Measurements from ENCODE around the gene PPP3R2.

PPP3R2 gene

DNA sequence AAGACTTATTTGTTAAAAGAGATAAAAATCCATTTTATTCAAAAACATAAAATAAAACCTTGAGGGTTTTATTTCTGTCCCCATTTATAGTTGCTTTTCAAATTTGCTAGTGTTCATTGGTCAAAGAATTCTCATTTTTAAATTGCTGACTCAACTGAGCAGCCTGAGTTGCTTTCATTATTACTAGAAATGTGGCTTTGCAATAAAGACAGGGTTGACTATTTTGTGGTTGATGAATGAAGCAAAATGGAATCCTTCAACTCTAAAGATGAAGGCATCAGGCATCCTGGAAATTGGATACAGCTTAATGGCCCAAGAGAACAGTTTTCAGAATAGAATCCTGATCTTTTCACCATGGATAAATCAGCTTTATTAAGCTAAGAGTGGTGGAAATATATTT, 23.9 kb upstream of the PPP3R2 start:
- H3K4me3 ChIP-seq (ENCODE audit: low read depth, low read length), result no peak overlapping the region
- TF ChIP-seq, protein P1, sequence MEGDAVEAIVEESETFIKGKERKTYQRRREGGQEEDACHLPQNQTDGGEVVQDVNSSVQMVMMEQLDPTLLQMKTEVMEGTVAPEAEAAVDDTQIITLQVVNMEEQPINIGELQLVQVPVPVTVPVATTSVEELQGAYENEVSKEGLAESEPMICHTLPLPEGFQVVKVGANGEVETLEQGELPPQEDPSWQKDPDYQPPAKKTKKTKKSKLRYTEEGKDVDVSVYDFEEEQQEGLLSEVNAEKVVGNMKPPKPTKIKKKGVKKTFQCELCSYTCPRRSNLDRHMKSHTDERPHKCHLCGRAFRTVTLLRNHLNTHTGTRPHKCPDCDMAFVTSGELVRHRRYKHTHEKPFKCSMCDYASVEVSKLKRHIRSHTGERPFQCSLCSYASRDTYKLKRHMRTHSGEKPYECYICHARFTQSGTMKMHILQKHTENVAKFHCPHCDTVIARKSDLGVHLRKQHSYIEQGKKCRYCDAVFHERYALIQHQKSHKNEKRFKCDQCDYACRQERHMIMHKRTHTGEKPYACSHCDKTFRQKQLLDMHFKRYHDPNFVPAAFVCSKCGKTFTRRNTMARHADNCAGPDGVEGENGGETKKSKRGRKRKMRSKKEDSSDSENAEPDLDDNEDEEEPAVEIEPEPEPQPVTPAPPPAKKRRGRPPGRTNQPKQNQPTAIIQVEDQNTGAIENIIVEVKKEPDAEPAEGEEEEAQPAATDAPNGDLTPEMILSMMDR (IDR thresholded peaks at IDR 0.05; ENCODE audit: control insufficient read depth, extremely low read depth, insufficient read depth), result no peak

DNA sequence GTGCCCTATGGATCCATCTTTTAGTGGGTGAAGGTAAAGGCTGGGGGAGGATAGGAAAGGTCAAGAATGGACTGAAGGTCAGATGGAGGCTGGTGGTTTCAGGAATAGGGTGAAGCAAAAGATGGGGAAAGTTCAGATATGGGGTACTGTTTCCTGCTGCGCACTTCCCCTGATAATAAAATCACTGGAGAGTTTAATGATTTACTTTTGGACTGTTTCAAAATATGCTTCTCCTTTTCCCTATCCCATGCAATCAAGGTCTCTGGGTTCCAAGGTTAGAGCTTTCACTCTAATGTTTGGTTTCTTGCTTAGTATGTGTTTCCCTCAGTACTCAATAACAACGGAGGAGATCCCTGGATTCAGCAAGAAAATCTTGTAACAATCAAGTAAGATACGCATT, 10.8 kb upstream of the PPP3R2 start:
- no peak overlapping the region for H3K4me3 ChIP-seq (ENCODE audit: low read depth, low read length)
- TF ChIP-seq, protein P1 (IDR thresholded peaks at IDR 0.05; ENCODE audit: control insufficient read depth, extremely low read depth, insufficient read depth), result no peak
- DNase-seq (ENCODE audit: low read depth), result no peak

More for the DNA sequence above, 23.9 kb upstream of the PPP3R2 start:
- no peak for DNase-seq (ENCODE audit: low read depth)

DNA sequence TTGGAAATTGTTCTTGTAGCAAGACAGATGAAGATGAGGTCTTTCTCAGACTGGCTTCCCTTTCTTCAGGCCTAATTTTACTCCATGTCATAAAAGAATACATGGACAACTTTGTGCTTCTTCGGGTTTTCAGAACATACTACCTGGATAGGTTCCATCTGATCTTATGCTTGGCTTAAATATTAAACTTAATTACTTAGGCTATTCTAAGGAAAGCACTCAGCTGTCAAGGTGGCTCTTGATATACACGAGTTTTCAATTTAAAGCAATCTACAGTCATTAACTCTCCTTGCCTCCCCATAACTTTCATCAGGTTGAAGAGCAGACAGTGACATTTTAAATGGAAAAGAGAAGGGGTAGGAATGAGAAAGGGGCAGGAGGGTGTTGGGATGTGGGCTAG, 9.5 kb upstream of the PPP3R2 start:
- no peak for DNase-seq (ENCODE audit: low read depth)
- no peak overlapping the region for H3K4me3 ChIP-seq (ENCODE audit: low read depth, low read length)
- TF ChIP-seq, protein P1 (IDR thresholded peaks at IDR 0.05; ENCODE audit: control insufficient read depth, extremely low read depth, insufficient read depth), result no peak

DNA sequence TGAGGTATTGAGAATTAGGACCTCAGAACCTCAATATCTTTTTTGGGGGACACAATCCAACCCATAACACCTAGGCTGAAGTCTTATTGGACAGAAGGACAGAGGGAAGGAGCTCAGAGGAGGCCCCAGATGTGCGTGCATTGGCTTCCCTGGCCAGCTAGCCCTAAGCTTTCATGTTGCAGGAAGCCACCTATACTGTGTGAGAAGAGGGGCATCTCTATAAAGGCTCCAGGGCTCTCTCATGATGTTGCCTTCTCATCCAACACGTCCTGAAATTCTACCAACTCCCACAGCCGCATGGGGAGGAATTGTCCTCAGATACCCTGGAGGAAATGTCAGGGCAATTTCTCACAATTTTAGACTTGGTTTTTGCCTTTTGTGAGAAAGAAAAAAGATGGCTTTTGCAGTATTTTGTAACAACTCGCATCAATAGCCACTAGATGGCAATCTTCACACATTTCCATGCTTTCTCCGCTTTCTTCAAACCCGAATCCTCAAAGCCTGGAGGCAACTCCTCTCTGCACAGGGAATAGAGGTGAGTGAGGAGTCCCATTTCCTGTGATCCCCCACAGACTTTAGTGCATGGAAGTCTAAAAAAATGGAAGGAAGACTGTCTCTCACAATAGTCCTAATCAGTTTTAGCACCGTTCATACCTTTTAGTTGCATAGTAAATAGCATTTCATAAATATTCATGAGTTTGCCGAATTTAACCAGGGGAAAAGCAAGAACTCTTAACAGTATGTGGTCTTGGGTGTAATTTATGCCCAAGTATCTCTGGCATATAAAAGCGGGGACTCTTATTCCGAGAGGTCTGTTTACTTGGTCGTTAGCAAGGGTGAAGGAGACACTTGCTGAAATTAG, 7.4 kb upstream of the PPP3R2 start:
- DNase-seq (ENCODE audit: low read depth), result peak; percentile 28
- H3K4me3 ChIP-seq (ENCODE audit: low read depth, low read length), result no peak overlapping the region
- TF ChIP-seq, protein P1 (IDR thresholded peaks at IDR 0.05; ENCODE audit: control insufficient read depth, extremely low read depth, insufficient read depth), result peak; percentile 68

DNA sequence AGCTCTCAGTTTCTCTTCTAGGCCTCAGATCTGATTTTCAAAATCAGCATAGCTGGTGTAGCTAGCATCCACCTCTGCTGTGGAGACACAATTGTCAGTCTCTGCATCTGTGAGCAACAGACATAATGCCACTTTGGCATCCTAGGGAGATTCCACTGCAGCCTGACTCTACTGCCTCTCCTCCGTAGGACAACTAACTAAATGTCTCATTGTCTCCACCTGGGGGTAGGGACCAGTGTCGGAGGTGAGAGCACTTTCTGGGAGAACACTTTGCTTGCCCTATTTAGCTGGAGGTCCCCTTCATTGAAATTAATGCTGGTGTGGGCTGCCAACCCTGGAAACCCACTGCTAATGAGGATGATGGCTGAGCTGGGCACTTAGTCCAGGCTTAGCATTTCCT, 1.4 kb downstream of the PPP3R2 start:
- H3K4me3 ChIP-seq (ENCODE audit: low read depth, low read length), result no peak overlapping the region
- DNase-seq (ENCODE audit: low read depth), result no peak
- TF ChIP-seq, protein P1 (IDR thresholded peaks at IDR 0.05; ENCODE audit: control insufficient read depth, extremely low read depth, insufficient read depth), result no peak

DNA sequence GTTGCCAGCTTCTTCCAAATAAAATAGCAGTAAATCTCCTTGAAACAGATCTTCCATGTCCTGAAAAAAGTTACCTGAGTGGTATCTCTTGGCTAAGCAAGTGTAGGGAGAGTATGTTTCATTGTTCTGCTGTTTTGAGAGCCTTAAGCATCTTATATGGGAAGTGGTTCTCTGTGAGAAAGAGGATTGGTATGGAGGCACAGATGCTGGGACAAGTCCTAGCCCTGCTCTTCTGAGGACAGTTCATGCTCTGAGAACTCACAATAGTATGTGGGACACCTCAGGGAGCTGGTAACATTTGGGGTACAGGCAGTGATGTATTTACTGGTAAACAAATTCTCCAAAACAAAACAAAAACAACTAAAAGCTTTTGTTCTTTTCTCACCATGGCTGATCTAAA, 2.0 kb downstream of the PPP3R2 start:
- TF ChIP-seq, protein P1 (IDR thresholded peaks at IDR 0.05; ENCODE audit: control insufficient read depth, extremely low read depth, insufficient read depth), result no peak
- no peak for DNase-seq (ENCODE audit: low read depth)
- no peak overlapping the region for H3K4me3 ChIP-seq (ENCODE audit: low read depth, low read length)
